ENCODE results near the gene BMPER.
A peak's percentile ranks its signal among the peaks of the same experiment; 100 is the strongest.

BMPER gene

DNA sequence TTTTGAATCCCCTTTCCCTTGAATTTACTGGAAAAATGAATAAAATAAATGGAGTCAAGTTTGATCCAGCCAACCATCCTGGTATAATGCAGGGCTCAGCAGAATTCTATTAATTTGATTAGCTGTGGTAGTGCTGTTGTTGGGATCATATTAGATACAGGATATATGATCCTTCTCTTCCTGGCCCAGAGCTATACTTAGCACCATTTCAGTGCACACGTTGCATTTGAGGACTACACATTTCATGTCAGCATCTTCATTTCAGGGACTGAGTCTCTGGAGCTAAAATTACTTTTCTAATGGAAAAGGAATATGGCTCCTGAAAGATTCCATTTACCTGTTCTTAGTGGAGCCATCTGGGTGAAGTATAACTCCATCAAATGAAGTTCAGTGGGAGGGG, 240.3 kb downstream of the BMPER start:
- DNase-seq, result no peak

DNA sequence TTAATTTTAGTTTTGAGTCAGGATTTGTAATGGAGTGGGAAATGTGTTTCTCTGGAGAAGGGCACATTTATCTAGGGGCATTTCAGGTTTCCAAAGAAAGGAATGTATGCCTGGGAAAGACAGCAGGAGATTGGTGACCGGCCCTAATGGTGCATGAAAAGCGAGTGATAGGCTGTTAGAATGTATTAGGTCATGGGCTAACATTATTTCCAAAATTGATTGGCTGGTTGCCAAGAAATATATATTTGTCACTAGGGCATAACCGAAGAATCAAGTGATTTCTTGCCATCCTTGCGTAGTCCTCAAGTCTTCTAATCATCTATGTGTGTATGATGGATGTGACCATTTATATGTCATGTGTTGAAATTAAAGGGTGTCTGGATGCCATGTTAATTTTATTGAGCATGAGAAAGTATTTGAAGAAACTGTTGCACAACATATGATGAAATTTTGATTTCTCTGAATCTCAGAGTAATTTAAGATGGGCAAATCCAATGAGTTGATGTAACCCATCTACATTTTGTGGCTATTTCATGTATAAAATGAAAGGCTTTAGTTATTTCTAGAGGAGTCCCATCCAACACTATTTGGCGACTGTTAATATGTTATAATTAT, 248.4 kb downstream of the BMPER start:
- DNase-seq, result no peak

DNA sequence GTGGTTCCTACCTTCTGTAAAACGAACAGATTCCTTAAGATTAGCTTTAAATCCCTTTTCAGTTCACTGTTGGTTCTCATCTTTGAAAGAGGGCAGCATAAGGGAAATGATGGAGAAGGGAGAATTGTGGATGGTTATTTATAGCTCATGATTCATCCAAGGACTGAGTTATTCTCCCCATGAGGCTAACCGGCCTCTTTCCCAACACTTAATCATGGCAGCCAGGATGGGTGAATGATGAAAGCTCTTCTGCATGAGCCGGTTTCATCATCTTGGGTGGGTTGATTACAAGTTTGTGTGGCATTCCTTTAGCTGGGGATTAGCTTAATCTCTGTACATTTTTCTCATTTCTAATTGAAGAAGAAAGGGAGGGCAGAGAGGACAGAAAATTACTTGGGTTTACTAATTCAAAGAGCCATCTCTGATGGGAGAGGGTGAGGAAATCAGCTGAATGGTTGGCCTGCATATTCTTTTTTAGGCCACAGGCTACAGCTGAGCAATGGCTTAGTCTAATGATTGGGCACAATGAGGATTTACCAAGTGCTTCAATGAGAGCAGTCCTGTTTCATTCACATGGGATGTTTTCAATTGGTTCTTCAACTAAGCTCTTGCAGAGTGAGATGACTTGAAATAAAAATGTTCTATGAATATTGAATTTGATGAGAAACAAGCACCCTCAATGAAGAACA, 250.0 kb downstream of the BMPER start:
- no peak for DNase-seq

DNA sequence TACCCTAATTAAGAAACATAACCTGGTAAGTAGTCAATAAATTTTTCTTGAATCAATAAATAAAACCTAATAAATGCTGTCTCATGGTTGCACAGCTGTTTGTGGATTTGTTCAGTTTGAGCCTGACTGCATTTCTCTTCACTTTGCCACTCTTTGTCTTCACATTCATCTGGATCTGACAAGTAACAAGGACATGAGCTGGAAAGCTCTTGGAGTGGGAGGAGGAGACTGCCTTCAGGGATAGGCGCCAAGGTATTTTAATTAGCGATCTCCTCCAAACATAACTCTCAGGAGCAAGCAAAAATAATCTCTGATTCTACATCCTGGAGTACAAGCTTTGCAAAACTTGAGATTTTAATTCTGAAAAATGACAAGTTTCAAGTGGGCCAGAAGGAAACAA, 251.0 kb downstream of the BMPER start:
- DNase-seq, result no peak

DNA sequence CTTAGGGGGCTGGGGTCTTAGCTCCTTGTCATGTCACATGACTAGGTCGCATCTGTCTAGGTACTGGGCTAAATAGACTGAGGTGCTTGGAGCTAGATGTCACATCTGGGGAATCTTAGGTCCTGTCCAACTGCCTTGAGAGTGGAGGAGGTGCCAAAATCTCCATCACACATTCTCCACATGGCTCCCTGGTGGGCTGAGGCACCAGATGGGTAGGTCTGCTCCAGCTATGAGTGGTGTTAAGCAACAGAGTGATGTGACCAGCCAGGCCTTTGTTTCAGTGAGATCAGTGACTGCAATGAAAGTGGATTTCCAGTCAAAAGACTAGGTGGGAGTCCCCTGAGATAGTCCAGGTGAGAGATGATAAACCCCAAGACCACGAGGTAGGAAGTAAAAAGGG, 251.8 kb downstream of the BMPER start:
- no peak for DNase-seq

DNA sequence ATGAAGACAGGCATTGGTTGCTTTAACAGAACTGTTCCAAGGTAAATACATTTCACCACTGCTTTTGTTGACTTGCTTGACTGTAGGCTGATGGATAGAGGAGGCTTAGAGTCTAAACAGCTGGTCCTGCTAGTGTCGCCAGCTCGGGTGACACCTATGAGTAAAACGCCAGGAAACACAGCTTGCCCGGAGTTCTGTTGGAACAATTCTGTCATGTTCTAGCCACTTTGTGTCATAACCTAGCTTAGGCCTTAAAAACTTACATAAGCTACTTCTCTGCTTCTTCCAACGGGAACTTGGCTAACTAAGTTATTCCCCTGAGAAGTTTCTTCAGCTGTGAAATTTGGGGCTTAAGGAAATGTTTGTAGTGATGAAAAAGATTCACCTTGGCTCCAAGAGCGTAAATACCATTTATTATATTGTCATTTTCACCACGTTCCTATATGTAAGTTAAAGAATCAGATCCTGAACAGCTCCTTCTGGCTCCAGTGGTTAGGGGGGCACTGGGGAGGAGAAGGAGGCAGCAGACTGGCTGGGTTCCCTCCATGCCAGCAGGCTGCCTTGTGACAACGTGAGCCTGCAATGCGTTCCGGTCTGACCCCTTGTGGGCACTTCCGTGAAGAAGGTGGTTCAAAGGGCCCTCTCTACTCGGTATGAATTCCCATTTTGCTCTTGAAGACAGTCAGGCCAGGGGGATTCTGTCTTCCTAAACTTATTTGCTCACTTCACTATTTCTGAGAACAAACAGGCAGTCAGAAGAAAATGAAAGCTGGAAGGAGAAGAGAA, 253.2 kb downstream of the BMPER start:
- no peak for DNase-seq

DNA sequence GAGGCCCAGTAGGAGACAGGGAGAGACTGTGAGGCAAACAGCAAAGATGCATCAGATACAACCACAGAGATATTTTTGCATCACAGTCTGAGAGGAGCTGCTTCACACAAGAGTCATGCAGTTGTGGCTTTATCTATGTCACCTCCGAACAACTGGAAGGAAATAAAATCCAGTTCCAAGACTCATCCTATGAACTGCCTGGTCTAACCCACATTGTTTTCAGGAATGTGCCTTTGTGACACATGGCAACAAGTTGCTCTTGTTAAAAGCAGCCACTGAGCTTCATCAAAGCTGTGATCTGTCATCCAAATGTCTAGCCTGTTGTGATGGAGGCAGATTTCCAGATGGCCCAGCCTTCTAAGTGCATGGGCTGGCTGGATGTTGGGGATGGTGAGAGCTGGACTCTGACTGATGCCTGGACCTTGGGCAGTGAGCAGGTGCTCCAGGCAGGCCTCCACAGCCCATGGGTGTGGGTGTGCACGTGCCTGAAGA, 255.0 kb downstream of the BMPER start:
- no peak for DNase-seq

DNA sequence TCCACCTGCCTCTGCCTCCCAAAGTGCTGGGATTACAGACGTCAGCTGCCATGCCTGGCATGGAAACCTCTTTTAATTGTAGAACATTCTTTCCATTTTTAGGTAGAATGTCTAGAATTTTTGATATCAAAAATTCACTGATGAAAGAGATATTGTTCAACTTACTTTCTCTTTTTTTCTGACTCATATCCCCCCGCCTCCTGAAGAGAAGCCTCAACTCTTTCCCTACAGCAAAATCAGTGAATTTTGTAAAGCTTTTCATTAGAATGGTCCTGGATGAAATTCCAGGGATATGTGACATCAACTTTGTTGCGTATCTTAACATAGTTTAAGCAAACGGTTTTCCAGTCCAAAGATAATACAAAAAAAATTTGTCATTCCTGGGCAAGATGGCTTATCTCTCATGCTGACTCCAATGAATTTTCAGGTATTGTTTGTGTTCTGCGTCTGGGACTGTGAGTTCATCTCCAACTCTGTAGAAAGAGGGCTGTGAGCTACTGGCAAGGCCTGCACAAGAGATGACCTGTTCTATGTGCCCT, 256.8 kb downstream of the BMPER start:
- DNase-seq, result no peak

DNA sequence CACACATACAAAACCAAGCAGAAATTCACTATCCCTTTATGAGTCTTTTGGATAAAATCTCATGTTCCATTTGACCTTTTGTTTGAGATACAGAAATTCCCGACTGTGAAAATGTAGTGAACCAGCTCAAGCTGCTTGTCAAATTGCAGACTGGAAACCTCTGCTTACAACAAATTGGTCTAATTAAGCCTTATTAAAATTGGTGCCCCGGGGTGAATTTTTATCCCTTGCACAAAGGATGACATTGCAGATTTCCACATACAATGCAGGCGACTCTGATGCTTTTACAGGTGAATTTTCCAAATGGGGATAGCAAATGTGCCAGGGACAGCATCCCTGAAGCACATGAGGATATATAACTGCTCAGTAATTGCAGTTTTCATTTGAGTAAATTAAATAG, 257.3 kb downstream of the BMPER start:
- DNase-seq, result peak; percentile 76

DNA sequence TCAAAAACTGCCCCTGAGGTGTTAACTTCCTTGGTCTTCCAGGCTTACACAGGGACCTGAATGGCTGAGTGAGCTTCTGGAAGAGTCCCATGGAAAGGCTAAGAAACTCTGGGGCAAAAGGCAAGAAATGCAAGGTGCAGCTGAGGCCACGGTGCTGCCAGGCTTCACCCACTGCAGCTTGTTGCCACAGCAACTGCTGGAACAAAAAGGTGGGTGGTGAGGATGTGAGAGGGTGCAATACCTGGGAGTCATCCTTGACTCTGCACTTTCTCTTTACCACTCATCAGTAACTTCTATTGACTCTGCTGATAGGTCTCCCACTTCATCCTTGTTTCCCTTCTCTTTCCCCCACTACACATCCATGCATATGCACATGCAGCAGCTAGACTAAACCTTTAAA, 258.6 kb downstream of the BMPER start:
- DNase-seq, result no peak

DNA sequence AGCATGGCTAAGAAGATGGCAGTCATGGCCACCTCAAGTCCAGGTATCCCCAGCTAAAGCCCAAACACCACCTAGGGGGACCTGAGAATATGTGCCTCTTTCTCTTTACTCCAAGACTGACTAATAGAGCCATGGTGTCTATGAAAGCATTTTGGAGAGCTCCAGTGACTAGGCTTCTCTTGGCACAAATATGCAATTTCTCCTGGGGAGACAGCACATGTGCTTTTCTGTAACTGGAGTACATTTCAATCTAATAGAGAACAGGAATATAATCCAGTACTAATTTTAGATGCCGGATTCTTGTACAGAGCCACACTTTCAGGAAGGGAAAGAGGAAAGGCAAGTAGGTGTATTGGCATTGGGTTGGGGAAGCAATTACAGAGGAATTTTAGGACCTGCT, 260.1 kb downstream of the BMPER start:
- DNase-seq, result no peak

DNA sequence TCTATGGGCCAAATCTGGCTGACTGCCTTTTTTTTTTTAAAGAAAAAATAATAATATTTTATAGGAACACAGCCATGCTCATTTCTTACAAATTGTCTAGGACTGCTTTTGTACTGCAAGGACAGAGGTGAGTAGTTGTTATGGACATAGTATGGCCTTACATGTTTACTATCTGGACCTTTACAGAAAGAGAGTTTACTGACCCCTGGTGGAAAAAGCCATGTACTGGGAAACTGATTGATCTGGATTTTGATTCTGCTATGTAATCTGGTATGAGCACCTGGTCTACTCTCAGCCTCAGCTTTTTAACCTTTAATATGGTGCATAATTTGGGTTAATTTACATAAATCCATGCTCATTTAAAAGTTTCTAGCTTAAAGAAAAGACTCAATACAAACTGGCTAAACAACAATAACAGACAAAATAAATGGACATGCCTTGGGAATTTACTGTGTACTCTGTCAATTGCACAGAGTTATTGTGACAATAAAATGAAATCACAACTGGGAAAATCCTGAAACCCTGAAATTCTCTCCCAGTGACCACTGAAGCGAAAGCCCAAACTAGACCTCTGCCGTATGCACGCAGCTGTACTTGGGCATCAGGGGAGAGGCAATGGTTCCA, 260.7 kb downstream of the BMPER start:
- no peak for DNase-seq

DNA sequence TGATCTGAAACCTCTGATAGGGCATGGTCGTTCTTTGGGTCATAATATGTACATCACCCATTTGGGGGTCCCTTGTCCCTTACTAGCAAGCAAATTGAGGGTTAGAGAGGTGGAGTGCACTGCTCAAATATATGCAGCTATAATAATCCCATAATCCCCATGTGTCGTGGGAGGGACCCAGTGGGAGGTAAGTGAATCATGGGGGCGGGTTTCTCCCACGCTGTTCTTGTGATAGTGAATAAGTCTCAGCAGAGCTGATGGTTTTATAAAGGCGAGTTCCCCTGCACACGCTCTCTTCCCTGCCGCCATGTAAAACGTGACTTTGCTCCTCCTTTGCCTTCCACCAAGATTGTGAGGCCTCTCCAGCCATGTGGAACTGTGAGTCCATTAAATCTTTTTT, 262.7 kb downstream of the BMPER start:
- no peak for DNase-seq

DNA sequence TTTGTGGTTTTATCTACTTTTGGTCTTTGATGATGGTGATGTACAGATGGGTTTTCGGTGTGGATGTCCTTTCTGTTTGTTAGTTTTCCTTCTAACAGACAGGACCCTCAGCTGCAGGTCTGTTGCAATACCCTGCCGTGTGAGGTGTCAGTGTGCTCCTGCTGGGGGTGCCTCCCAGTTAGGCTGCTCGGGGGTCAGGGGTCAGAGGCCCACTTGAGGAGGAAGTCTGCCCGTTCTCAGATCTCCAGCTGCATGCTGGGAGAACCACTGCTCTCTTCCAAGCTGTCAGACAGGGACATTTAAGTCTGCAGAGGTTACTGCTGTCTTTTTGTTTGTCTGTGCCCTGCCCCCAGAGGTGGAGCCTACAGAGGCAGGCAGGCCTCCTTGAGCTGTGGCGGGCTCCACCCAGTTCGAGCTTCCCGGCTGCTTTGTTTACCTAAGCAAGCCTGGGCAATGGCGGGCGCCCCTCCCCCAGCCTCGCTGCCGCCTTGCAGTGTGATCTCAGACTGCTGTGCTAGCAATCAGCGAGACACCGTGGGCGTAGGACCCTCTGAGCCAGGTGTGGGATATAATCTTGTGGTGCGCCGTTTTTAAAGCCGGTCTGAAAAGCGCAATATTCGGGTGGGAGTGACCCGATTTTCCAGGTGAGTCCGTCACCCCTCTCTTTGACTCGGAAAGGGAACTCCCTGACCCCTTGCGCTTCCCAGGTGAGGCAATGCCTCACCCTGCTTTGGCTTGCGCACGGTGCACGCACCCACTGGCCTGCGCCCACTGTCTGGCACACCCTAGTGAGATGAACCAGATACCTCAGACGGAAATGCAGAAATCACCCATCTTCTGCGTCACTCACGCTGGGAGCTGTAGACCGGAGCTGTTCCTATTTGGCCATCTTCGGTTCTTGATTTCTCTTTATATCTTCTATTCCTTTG, 269.6 kb downstream of the BMPER start:
- DNase-seq, result peak; percentile 54

DNA sequence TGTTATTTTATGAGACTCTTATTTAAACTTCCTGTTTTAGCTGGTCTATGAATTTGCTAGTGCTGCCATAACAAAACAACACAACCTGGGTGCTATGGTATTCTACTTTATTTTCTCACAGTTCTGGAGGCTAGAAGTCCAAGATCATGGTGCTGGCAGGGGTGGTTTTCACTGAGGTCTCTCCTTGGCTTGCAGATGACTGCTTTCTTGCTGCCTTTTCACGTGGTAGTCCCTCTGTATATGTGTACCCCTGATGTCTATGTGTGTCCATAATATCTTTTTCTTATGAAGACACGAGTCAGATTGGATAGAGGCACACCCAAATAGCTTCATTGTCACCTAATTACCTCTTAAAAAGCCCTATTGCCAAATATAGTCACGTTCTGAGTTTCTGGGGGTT, 270.5 kb downstream of the BMPER start:
- DNase-seq, result no peak

DNA sequence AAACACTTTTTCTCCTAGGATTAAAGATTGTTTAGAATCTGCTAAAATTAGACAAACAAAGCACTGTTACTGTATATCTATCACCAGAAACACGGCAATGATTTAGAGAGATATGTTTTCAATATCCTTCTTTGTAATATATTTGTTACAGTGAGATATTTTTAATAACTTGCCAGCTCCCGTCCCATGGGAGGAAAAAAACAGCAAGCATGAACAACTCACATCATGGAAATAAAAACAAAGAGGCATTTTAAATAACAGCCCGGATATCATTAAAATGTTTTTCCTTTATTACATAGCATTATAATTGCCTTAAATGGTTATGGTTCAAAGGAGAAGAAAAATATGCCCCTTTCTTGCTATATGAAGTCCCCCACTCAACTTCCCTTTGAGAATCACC, 272.1 kb downstream of the BMPER start:
- no peak for DNase-seq

DNA sequence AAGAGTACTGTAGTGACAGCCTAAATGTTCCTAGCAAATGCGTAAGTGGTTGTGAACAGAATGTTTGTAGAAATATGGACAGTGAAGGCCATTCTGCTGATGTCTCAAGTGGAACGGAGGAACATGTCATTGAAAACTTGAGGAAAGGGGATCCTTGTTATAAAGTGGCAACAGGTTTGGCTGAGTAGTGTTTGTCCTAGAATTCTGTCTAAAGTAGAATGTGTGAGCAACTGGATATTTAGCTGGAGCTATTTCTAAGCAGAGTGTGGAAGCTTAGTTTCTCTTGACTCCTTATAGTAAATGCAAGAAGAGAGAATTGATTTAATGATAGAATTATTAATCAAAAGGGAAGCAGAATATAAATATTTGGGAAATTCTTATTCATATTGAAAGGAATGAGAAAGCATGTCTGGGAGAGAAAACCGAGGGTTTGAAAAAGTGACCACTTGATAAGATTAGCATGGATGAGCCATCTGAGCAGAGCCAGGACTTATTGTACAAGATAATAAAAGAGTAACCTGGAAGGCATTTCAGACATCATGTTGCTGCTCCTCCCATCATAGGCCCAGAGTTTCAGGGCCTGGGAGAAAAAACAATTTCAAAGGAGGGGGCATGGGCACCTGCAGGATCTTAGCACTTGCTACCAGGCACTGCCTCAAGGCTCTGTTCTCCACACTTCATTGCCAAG, 276.1 kb downstream of the BMPER start:
- DNase-seq, result no peak

DNA sequence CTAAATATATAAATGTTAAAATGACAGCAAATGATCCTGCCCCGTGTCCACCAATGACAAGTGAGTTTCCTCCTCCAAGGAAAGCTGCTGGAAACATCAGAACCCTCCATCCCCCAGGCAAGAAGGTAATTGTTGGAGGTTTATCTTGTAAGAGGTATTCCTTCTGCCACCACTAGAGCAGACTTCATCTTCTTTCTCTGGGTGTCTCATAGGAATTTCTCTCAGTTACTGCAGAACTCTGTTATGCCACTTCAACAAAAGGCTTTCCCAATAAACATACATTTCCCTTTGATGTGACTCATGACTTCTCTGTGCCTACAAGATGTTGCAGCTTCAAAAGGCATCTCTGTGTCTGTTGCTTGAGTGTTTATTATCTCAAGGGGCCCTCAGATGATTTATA, 279.1 kb downstream of the BMPER start:
- no peak for DNase-seq

DNA sequence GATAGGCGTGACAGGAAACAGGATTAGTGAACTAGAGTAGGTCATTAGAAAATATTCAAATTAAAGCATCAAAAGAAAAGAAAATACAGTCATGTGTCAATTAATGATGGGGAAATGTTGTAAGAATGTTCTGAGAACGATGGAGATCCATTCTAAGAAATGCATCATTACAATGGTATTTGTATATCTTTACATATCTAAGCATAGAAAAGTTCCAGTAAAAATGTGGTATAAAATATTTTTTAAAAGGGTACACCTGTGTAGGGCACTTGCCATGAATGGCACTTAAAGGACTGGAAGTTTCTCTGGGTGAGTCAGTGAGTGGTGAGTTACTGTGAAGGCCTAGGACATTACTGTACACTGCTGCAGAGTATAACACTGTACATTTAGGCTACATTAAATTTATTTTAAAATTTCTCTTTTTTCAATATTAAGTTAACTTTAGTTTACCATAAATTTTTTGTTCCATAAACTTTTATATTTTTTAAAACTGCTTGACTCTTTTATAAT, 282.5 kb downstream of the BMPER start:
- DNase-seq, result no peak

DNA sequence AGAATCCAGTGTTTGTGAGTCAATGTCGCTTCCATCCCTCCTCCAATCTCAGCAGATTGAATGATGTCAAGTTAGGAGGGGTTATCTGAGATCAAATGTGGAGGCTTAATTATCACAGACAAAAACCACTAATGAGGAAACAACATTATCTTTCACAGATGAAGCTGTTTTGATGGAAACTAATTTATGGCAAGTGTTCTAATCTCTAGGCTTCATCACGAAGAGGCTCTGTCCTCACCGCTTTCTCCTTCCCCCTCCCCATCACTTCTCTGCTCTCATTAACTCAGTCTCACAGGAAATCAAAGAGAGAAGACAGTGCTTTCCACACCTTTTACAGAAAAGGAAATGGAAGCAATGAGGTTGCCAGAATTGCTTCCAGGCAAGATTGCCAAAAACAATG, 283.7 kb downstream of the BMPER start:
- DNase-seq, result no peak

DNA sequence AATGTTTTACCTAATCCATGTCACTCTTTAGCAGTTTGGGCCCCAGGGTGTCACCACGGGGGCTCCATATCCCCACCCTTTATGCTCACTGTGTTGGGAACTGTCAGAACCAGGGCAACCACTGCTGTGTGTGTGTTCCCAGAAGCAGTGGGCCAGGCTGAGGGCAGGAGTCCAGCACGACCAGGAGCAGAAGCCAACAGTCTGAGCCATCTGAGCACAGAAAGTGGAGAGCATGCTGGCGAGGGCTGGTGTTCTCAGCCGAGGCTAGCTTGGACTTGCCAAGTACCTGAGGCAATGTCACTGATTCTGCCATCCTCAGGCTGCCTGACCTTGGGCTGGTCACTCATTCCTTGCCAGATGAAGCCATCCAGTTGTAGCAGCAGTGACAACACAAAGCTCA, 285.0 kb downstream of the BMPER start:
- no peak for DNase-seq
